Measurements from ENCODE around the gene NKAIN4.

GRCh38 chr20:63205896-63206295 lies 48.4 kb downstream of the NKAIN4 start:
- TF ChIP-seq, protein P1, sequence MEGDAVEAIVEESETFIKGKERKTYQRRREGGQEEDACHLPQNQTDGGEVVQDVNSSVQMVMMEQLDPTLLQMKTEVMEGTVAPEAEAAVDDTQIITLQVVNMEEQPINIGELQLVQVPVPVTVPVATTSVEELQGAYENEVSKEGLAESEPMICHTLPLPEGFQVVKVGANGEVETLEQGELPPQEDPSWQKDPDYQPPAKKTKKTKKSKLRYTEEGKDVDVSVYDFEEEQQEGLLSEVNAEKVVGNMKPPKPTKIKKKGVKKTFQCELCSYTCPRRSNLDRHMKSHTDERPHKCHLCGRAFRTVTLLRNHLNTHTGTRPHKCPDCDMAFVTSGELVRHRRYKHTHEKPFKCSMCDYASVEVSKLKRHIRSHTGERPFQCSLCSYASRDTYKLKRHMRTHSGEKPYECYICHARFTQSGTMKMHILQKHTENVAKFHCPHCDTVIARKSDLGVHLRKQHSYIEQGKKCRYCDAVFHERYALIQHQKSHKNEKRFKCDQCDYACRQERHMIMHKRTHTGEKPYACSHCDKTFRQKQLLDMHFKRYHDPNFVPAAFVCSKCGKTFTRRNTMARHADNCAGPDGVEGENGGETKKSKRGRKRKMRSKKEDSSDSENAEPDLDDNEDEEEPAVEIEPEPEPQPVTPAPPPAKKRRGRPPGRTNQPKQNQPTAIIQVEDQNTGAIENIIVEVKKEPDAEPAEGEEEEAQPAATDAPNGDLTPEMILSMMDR (IDR thresholded peaks at IDR 0.05; ENCODE audit: poor library complexity): no peak
- no peak for TF ChIP-seq EZH2phosphoT487 (IDR thresholded peaks at IDR 0.05; ENCODE audit: low read depth, severe bottlenecking, unreplicated experiment)
